GM10248 (cell line): Measurements from ENCODE around the gene SLC3A2.

Source experiments
- CTCF ChIA-PET: fragments of 300-600 bp; sonication (Branson Sonifier 250); formaldehyde crosslinking; extraction: SDS; loops from one replicate; lab custom pipeline; 2021; ENCODE audit warnings: antibody characterized with exemption; lab: Yijun Ruan, JAX
- POLR2A ChIA-PET: fragments of 350-650 bp; sonication (Branson Sonifier 250); formaldehyde crosslinking; extraction: SDS; loops from one replicate; lab custom pipeline; 2020; ENCODE audit warnings: antibody characterized with exemption; lab: Yijun Ruan, JAX
- DNase-seq: peaks from one replicate; pipeline ENCODE4 v3.0.0; 2012; ENCODE audit errors: extremely low spot score
- CTCF ChIP-seq: IDR thresholded peaks from 2 replicates; pipeline ENCODE4 v1.5.1; 2012; ENCODE audit warnings: mild to moderate bottlenecking, low read depth; ENCODE audit errors: extremely low read depth, missing control alignments, control extremely low read depth

SLC3A2 gene

GRCh38 chr11:62925745-62926679 lies 45.3 kb downstream of the SLC3A2 start:
- DNase-seq: no peak
- CTCF ChIA-PET: interaction anchor here (0.8 to 6.4 kb wide), 3 partner anchors 11 to 49 kb away, joined by 4 to 33 read pairs (median 4); no protein-coding TSS in a partner anchor
- TF ChIP-seq CTCF: no peak
- POLR2A ChIA-PET: no interaction called here

GRCh38 chr11:62926680-62927455 lies 46.2 kb downstream of the SLC3A2 start:
- CTCF ChIA-PET: interaction anchor here (0.8 to 6.4 kb wide), 3 partner anchors 10 to 48 kb away, joined by 4 to 33 read pairs (median 4); no protein-coding TSS in a partner anchor
- TF ChIP-seq CTCF: no peak
- POLR2A ChIA-PET: no interaction called here
- no peak for DNase-seq

GRCh38 chr11:62928011-62928410 lies 47.3 kb downstream of the SLC3A2 start:
- POLR2A ChIA-PET: no interaction called here
- no peak for TF ChIP-seq CTCF
- CTCF ChIA-PET: interaction anchor here (6.4 kb wide), 1 partner anchor 22 kb away, joined by 33 read pairs; no protein-coding TSS in a partner anchor
- no peak for DNase-seq

- DNase-seq: no peak
- ChIA-PET CTCF (interaction anchor here (6.4 kb wide), 1 partner anchor 24 kb away, joined by 33 read pairs; no protein-coding TSS in a partner anchor), POLR2A (no interaction called here)
- TF ChIP-seq CTCF: no peak
Observed at GRCh38 chr11:62930157-62930556, 49.5 kb downstream of the SLC3A2 start.

GRCh38 chr11:62930666-62931065 lies 50.0 kb downstream of the SLC3A2 start:
- TF ChIP-seq CTCF: no peak
- POLR2A ChIA-PET: no interaction called here
- DNase-seq: no peak
- CTCF ChIA-PET: interaction anchor here (6.4 kb wide), 1 partner anchor 24 kb away, joined by 33 read pairs; no protein-coding TSS in a partner anchor
